ENCODE measurements around the gene GPR132.

- TF ChIP-seq JUND (IDR thresholded peaks at IDR 0.05) (no peak), EZH2phosphoT487 (IDR thresholded peaks at IDR 0.05; ENCODE audit: borderline replicate concordance) (no peak), POLR2AphosphoS5 (IDR thresholded peaks at IDR 0.05; ENCODE audit: low read depth, low read length) (no peak), RAD21 (IDR thresholded peaks at IDR 0.05; ENCODE audit: low read depth) (no peak), SP1 (IDR thresholded peaks at IDR 0.05; ENCODE audit: low read depth) (no peak), POLR2A (IDR thresholded peaks at IDR 0.05; ENCODE audit: borderline replicate concordance, extremely low read depth, insufficient read depth, insufficient read length) (no peak), EGR1 (IDR thresholded peaks at IDR 0.05; ENCODE audit: low read depth) (no peak)
- TF ChIP-seq, protein P1, sequence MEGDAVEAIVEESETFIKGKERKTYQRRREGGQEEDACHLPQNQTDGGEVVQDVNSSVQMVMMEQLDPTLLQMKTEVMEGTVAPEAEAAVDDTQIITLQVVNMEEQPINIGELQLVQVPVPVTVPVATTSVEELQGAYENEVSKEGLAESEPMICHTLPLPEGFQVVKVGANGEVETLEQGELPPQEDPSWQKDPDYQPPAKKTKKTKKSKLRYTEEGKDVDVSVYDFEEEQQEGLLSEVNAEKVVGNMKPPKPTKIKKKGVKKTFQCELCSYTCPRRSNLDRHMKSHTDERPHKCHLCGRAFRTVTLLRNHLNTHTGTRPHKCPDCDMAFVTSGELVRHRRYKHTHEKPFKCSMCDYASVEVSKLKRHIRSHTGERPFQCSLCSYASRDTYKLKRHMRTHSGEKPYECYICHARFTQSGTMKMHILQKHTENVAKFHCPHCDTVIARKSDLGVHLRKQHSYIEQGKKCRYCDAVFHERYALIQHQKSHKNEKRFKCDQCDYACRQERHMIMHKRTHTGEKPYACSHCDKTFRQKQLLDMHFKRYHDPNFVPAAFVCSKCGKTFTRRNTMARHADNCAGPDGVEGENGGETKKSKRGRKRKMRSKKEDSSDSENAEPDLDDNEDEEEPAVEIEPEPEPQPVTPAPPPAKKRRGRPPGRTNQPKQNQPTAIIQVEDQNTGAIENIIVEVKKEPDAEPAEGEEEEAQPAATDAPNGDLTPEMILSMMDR (IDR thresholded peaks at IDR 0.05 in 2 of 3, conservative IDR thresholded peaks at IDR 0.05 in 1 of 3; ENCODE audit: borderline replicate concordance in 1 of 3, insufficient read depth in 1 of 3, low read depth in 2 of 3, low read length in 2 of 3): no peak
- TF ChIP-seq, protein P2, sequence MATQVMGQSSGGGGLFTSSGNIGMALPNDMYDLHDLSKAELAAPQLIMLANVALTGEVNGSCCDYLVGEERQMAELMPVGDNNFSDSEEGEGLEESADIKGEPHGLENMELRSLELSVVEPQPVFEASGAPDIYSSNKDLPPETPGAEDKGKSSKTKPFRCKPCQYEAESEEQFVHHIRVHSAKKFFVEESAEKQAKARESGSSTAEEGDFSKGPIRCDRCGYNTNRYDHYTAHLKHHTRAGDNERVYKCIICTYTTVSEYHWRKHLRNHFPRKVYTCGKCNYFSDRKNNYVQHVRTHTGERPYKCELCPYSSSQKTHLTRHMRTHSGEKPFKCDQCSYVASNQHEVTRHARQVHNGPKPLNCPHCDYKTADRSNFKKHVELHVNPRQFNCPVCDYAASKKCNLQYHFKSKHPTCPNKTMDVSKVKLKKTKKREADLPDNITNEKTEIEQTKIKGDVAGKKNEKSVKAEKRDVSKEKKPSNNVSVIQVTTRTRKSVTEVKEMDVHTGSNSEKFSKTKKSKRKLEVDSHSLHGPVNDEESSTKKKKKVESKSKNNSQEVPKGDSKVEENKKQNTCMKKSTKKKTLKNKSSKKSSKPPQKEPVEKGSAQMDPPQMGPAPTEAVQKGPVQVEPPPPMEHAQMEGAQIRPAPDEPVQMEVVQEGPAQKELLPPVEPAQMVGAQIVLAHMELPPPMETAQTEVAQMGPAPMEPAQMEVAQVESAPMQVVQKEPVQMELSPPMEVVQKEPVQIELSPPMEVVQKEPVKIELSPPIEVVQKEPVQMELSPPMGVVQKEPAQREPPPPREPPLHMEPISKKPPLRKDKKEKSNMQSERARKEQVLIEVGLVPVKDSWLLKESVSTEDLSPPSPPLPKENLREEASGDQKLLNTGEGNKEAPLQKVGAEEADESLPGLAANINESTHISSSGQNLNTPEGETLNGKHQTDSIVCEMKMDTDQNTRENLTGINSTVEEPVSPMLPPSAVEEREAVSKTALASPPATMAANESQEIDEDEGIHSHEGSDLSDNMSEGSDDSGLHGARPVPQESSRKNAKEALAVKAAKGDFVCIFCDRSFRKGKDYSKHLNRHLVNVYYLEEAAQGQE (IDR thresholded peaks at IDR 0.05; ENCODE audit: low read depth): no peak
Measured at GRCh38 chr14:105080161-105080560, 14.9 kb upstream of the GPR132 start.
